B cell (primary cell): ENCODE results near the gene KISS1.

Experiments
- CTCF ChIP-seq: fragments of 200-600 bp; IDR thresholded peaks from one replicate; pipeline ENCODE4 v1.8.0; 2022; ENCODE audit warnings: antibody characterized with exemption, mild to moderate bottlenecking
- EZH2 ChIP-seq: IDR thresholded peaks from 2 replicates; pipeline ENCODE4 v1.6.1; 2012; ENCODE audit warnings: borderline replicate concordance, low read depth, mild to moderate bottlenecking, moderate library complexity, low read length; ENCODE audit not compliant: insufficient read depth, poor library complexity, severe bottlenecking

GRCh38 chr1:204152310-204153044, 43.8 kb downstream of the KISS1 start:
- TF ChIP-seq CTCF (no peak), EZH2 (no peak)
